Astrocyte of the cerebellum (primary cell): Measurements from ENCODE around the gene MRPL44.
A peak's percentile ranks its signal among the peaks of the same experiment; 100 is the strongest.

Experiments
- DNase-seq: peaks from one replicate; pipeline ENCODE4 v3.0.0-alpha.2; 2011; ENCODE audit warnings: low read depth
- H3K4me3 ChIP-seq: 2 replicates; pipeline ENCODE4 v1.5.1; 2011; ENCODE audit warnings: mild to moderate bottlenecking, low read depth, low read length, moderate library complexity
- in situ Hi-C: cut with HindIII; loops from 2 replicates; pipeline ENCODE4 v1.10.0; 2017; ENCODE audit warnings: low sequenced_read_pairs
- TF ChIP-seq, protein P1 (sequence below): IDR thresholded peaks from 2 replicates; pipeline ENCODE4 v1.5.1; 2012; ENCODE audit warnings: low read length, low read depth, moderate library complexity, mild to moderate bottlenecking; ENCODE audit errors: missing control alignments

MRPL44 gene

DNA sequence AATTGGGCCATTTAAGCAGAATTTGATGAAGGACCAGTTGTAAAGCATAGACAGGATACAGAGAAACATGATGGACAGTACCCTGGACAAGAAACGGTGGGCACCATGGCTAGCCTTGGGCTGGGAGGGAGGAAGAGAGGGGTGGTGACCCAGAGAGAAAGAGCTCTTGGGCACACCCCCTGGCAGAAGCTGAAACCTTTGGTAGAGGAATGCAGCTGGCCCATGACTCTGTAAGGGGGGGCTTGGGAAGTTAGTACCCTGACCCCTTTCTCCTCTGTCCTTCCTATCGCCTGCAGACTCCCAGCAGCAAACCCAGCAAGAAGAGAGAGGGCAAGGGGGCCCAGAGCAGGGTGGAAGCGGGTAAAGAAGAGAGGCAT is 32.6 kb downstream of the MRPL44 start:
- TF ChIP-seq, protein P1, sequence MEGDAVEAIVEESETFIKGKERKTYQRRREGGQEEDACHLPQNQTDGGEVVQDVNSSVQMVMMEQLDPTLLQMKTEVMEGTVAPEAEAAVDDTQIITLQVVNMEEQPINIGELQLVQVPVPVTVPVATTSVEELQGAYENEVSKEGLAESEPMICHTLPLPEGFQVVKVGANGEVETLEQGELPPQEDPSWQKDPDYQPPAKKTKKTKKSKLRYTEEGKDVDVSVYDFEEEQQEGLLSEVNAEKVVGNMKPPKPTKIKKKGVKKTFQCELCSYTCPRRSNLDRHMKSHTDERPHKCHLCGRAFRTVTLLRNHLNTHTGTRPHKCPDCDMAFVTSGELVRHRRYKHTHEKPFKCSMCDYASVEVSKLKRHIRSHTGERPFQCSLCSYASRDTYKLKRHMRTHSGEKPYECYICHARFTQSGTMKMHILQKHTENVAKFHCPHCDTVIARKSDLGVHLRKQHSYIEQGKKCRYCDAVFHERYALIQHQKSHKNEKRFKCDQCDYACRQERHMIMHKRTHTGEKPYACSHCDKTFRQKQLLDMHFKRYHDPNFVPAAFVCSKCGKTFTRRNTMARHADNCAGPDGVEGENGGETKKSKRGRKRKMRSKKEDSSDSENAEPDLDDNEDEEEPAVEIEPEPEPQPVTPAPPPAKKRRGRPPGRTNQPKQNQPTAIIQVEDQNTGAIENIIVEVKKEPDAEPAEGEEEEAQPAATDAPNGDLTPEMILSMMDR = no peak
- H3K4me3 ChIP-seq = no peak overlapping the region

DNA sequence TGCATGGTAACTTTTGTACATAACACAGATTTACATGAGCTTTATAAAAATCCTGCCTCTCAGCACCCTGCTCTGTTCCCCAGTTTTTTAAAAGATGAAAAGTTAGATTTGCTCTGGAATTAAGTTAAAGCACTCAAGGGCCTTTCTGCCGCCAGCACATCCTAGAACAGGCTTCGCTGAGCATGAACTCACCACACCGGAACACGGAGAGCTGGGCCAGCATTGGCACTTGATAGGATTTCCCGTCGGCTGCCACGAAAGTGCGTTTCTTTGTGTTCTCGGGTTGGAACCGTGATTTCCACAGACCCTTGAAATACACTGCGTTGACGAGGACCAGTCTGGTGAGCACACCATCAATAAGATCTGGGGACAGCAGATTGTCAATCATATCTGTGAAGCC is 34.3 kb downstream of the MRPL44 start:
- H3K4me3 ChIP-seq = no peak overlapping the region
- TF ChIP-seq, protein P1 = no peak
- no peak for DNase-seq
- in situ Hi-C loops = loop anchor here (25.0 kb wide), 1 partner anchor 296 kb away; no protein-coding TSS in a partner anchor

More for the DNA sequence above, 32.6 kb downstream of the MRPL44 start:
- DNase-seq = no peak
- in situ Hi-C loops = loop anchor here (25.0 kb wide), 1 partner anchor 297 kb away; no protein-coding TSS in a partner anchor

DNA sequence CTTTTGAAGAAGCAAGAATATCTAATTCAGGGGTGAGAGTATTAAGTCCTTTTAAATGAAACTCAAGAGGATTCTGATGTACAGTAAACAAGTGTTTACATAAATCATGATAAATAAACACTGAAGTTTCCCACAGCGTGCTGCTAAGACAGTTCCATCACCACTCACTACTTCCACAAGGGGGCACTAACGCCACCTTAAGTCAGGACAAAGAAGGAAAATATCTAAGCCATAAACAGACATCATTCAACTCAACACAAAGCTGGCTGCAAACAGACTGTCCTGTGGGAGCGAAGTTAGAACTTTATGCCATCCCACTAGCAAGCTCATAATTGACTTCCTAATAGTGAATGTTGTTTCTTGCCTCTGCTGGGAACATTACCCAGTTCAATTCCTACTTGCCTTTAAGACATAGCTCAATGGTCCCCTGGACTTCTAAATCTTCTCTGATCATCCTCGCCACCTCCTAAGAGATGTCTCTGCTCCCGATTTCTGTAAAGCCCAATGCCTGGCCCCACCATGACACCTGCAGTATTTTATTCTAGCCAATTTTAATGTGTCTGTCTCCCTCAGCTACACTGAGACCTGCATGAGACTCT is 36.5 kb downstream of the MRPL44 start:
- TF ChIP-seq, protein P1 = peak; percentile 77
- H3K4me3 ChIP-seq = no peak overlapping the region
- DNase-seq = peak; percentile 77
- in situ Hi-C loops = loop anchor here (25.0 kb wide), 1 partner anchor 294 kb away; no protein-coding TSS in a partner anchor

DNA sequence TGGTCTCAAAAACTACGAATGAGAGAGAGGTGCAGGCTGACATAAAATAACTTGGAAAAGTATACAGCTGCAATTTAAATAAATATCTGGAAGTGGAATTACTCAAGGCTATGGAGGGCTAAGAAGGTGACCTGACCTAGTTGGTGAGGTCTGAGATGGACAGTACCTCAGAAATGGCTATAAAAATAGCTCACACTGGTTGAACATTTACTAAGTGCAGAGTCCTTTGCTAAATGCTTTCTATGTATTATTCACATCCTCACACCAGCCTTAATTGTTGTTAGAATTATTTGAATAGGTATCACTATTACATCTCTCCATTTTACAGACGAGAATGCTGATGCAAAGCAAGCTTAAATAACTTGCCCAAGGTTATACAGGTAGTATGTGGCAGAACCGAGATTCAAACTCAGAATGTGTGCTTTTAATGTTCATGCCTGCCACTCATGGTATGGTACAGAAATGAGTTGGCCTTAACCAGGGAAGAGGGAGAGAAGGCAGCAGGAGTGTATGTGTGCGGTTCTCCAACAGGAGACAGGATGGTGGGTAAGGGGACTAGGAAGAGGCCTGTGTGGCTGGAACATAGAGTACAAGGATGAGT is 37.4 kb downstream of the MRPL44 start:
- TF ChIP-seq, protein P1 = no peak
- no peak overlapping the region for H3K4me3 ChIP-seq
- no peak for DNase-seq
- in situ Hi-C loops = loop anchor here (25.0 kb wide), 1 partner anchor 293 kb away; no protein-coding TSS in a partner anchor

DNA sequence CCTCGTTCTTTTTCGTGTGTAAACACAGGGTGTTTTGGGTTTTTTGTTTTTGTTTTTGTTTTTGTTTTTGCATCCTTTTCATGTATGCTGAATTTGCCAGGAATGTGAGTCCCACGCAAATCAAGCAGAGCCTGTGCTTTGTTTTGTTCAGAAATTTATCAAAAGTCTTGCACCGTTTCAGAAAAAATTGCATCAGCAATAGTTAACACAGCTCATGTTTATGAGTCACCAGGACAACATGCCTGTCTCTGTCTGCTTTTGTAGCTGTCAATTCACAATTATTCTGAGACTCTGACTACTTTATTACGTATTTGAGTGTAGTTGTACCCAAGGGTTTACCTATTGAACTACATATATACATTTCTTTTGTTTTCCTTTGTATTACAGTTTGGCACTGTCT is 38.3 kb downstream of the MRPL44 start:
- TF ChIP-seq, protein P1 = no peak
- in situ Hi-C loops = loop anchor here (25.0 kb wide), 1 partner anchor 292 kb away; no protein-coding TSS in a partner anchor
- H3K4me3 ChIP-seq = no peak overlapping the region
- no peak for DNase-seq

DNA sequence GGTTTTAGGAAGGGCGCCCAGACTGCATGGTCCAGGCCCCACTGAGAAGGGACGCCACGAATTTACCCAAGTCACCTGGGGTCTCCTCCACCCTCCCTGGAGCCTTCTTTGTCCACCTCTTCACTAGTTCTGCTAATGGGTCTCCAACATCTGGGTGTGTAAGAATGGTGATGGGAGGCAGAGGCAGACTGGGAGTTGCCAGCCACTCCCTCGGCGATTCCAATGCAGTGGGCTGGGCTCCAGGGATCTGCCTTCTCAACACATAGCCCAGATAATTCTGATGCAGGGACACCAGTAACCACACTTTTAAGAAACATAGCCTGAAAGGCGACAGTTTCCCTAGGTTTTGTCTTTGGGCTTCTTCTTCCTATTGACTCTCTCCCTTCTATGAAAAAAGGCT is 39.1 kb downstream of the MRPL44 start:
- TF ChIP-seq, protein P1 = no peak
- H3K4me3 ChIP-seq = no peak overlapping the region
- in situ Hi-C loops = loop anchor here (25.0 kb wide), 1 partner anchor 291 kb away; no protein-coding TSS in a partner anchor
- DNase-seq = no peak
